ENCODE measurements around the gene IL1RAPL1. TPM values are rescaled to one million over a fixed set of nuclear protein-coding genes. Genes with fewer than 3 reads are reported as not detected.

IL1RAPL1 gene
- total RNA-seq, 1 donor from 2014 or later: 2.7 TPM

GRCh38 chrX:28625223-28625622 is 38.0 kb downstream of the IL1RAPL1 start:
- Mint-ChIP-seq H3K36me3 (ENCODE audit: low read depth) (peaks cover 3% of the 10 kb centered on the region), H3K9me3 (no peaks in the 10 kb centered on the region), H3K27ac (ENCODE audit: unreplicated experiment) (no peak overlapping the region), H3K27me3 (ENCODE audit: low read depth) (no peaks in the 10 kb centered on the region), H3K4me1 (peaks cover 5% of the 10 kb centered on the region), H3K4me3 (no peak overlapping the region)
- no peak for DNase-seq (ENCODE audit: low read depth, low spot score)
- no peak for TF ChIP-seq CTCF (conservative IDR thresholded peaks at IDR 0.05)

GRCh38 chrX:28626515-28626914 is 39.3 kb downstream of the IL1RAPL1 start:
- TF ChIP-seq CTCF (conservative IDR thresholded peaks at IDR 0.05): no peak
- H3K36me3 Mint-ChIP-seq (ENCODE audit: low read depth): no peaks in the 10 kb centered on the region
- H3K4me1 Mint-ChIP-seq: peaks cover 5% of the 10 kb centered on the region
- no peaks in the 10 kb centered on the region for H3K9me3 Mint-ChIP-seq
- no peak overlapping the region for H3K27ac Mint-ChIP-seq (ENCODE audit: unreplicated experiment)
- no peak overlapping the region for H3K4me3 Mint-ChIP-seq
- DNase-seq (ENCODE audit: low read depth, low spot score): no peak
- H3K27me3 Mint-ChIP-seq (ENCODE audit: low read depth): no peaks in the 10 kb centered on the region

GRCh38 chrX:28628120-28628519 is 40.9 kb downstream of the IL1RAPL1 start:
- H3K36me3 Mint-ChIP-seq (ENCODE audit: low read depth): no peaks in the 10 kb centered on the region
- H3K9me3 Mint-ChIP-seq: no peaks in the 10 kb centered on the region
- H3K27me3 Mint-ChIP-seq (ENCODE audit: low read depth): no peaks in the 10 kb centered on the region
- peaks cover 5% of the 10 kb centered on the region for H3K4me1 Mint-ChIP-seq
- TF ChIP-seq CTCF (conservative IDR thresholded peaks at IDR 0.05): no peak
- DNase-seq (ENCODE audit: low read depth, low spot score): no peak
- peak overlapping the region; percentile 60 for H3K27ac Mint-ChIP-seq (ENCODE audit: unreplicated experiment)
- H3K4me3 Mint-ChIP-seq: no peak overlapping the region

GRCh38 chrX:28638775-28639174 is 51.5 kb downstream of the IL1RAPL1 start:
- TF ChIP-seq CTCF (conservative IDR thresholded peaks at IDR 0.05): no peak
- no peak overlapping the region for H3K4me3 Mint-ChIP-seq
- H3K27ac Mint-ChIP-seq (ENCODE audit: unreplicated experiment): no peak overlapping the region
- H3K4me1 Mint-ChIP-seq: no peaks in the 10 kb centered on the region
- no peak for DNase-seq (ENCODE audit: low read depth, low spot score)
- peaks cover 10% of the 10 kb centered on the region for H3K36me3 Mint-ChIP-seq (ENCODE audit: low read depth)
- H3K9me3 Mint-ChIP-seq: peaks cover 5% of the 10 kb centered on the region
- H3K27me3 Mint-ChIP-seq (ENCODE audit: low read depth): no peaks in the 10 kb centered on the region

GRCh38 chrX:28639451-28639850 is 52.2 kb downstream of the IL1RAPL1 start:
- Mint-ChIP-seq H3K9me3 (peaks cover 5% of the 10 kb centered on the region), H3K36me3 (ENCODE audit: low read depth) (peaks cover 10% of the 10 kb centered on the region), H3K27me3 (ENCODE audit: low read depth) (no peaks in the 10 kb centered on the region), H3K27ac (ENCODE audit: unreplicated experiment) (no peak overlapping the region), H3K4me1 (no peaks in the 10 kb centered on the region), H3K4me3 (no peak overlapping the region)
- DNase-seq (ENCODE audit: low read depth, low spot score): no peak
- no peak for TF ChIP-seq CTCF (conservative IDR thresholded peaks at IDR 0.05)

- DNase-seq (ENCODE audit: low read depth, low spot score): no peak
- Mint-ChIP-seq H3K36me3 (ENCODE audit: low read depth) (no peaks in the 10 kb centered on the region), H3K9me3 (peaks cover 2% of the 10 kb centered on the region), H3K27ac (ENCODE audit: unreplicated experiment) (no peak overlapping the region), H3K4me3 (no peak overlapping the region), H3K27me3 (ENCODE audit: low read depth) (no peaks in the 10 kb centered on the region), H3K4me1 (peaks cover 6% of the 10 kb centered on the region)
- no peak for TF ChIP-seq CTCF (conservative IDR thresholded peaks at IDR 0.05)
These were observed 62.3 kb downstream of the IL1RAPL1 start for GRCh38 chrX:28649541-28649940.
